Caki2 (cell line): ENCODE data around the gene PWWP2B. TPM values are rescaled to one million over a fixed set of nuclear protein-coding genes. Genes with fewer than 3 reads are reported as not detected.
"Not testable (repeated sequence)": the region's sequence is repeated elsewhere in the genome, so short reads cannot be mapped to it uniquely, and the experiment has no call there.

Experiments
- DNase-seq: peaks from one replicate; pipeline ENCODE4 v3.0.0-alpha.2; 2015; ENCODE audit warnings: low read depth
- in situ Hi-C: cut with HindIII; loops from 2 replicates; pipeline ENCODE4 v1.10.0; 2016; ENCODE audit warnings: low sequenced_read_pairs, low pct_unique_long_range_greater_than_20kb, mixed read lengths
- total RNA-seq: library from RNA; depleted of rRNA; stranded (reverse); fragments of >200 nt; shearing (Covaris generic); gene quantifications from 2 replicates; pipeline ENCODE4 v1.2.3, GENCODE V29; 2014; ENCODE audit warnings: low replicate concordance

Gene PWWP2B
- total RNA-seq, 1 experiment from 2014 or later: 14.8 TPM

DNA sequence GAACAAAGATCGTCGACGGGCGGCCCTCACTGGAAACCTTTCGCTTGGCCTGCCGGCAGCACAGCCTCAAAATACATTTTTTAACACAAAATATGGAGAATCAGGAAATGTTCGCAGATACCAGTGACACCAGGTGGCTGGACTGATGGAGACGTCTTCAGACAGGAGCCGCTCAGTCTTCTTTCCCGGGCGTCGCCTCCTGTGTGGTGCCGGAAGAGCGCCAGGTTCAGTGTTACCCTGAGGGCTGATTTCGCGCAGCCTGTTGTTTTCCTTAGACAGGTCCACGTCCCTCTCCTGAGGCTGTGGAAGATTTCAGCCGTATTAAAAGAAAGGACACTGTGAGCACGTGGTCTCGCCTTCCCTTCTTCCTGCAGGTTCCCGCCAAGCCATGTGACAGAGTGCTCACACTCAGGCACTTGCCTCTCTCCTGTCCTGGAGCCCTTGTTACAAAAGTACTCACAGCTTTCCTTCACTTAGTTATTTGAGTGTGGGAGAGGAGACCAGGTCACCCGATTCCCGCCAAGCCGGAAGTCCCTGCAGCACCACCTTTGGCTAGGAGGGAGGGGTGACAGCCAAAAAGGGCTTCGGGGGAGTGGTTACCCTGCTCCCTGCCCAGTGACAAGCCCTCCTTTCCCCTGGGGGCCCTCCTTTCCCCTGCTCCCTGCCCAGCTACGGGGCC, 21.7 kb upstream of the PWWP2B start:
- DNase-seq: no peak
- in situ Hi-C loops: no loop called here

DNA sequence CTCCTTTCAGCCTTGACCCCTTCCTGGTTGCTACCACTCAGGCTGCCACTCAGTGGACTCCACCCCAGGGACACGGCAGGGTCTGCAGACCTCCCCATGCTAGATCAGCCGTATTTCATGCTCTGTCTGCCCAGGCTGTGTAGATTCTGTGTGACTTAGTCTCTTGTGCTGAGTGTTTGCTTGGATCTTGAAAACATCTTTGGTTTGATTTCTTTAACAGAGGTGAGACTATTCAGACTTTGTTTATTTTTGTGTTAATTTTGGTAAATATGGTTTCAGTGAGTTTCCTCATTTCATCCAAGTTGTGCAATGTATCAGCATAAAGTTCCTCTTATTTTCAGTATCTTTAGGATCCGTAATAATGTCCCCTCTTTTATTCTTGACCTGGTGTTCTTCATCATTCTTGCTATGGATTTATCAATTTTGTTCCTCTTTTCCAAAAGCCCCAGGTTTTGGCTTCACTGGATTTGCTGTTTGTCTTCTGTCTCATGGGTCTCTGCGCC, 21.2 kb upstream of the PWWP2B start:
- no peak for DNase-seq
- in situ Hi-C loops: no loop called here

DNA sequence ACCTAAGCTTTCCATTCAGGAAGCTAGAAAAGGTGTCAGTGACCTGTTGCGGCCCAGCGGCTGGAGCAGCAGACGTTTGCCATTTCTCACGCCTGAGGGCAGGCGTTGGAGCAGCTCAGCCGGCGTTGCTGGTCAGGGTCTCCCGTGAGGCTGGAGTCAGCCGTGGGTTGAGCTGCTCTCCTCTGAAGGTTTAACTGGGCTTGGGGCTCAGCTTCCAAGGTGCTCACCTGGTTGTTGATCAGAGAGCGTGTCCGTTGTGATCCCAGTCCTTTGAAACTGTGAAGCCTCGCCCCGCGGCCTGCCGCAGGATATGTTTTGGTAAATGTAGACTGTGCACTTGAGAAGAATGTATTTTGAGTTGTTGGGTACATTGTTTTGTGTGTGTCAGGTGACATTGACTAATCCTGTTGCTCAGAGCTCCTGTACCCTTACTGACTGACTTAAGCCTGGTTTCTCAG, 20.6 kb upstream of the PWWP2B start:
- DNase-seq: no peak
- in situ Hi-C loops: no loop called here

DNA sequence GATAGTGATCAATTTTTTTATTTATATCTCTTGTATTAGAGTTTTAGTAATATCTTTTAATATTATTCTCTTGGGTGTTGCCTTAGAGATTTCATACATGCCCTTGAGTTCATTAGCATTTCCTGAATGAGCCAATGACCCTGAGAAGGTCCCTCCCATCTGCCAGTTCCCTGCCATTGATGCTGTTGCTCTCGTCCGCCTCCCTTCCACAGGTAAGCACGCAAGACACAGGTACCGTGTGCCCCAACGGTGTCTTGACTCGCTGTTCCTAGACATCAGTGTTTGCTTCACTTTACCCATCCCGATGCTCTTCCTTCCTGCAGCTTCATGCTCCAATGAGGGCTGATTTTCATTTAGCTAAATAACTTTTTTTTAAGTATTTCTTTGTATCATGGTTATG, 19.7 kb upstream of the PWWP2B start:
- in situ Hi-C loops: no loop called here
- DNase-seq: no peak

DNA sequence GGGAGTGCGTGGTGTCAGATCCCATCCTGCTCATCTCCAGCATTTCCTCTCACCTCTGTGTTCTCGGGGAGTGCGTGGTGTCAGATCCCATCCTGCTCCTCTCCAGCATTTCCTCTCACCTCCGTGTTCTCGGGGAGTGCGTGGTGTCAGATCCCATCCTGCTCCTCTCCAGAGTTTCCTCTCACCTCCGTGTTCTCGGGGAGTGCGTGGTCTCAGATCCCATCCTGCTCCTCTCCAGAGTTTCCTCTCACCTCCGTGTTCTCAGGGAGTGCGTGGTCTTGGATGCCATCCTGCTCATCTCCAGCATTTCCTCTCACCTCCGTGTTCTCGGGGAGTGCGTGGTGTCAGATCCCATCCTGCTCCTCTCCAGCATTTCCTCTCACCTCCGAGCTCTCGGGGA, 18.0 kb upstream of the PWWP2B start:
- in situ Hi-C loops: not testable (repeated sequence)

DNA sequence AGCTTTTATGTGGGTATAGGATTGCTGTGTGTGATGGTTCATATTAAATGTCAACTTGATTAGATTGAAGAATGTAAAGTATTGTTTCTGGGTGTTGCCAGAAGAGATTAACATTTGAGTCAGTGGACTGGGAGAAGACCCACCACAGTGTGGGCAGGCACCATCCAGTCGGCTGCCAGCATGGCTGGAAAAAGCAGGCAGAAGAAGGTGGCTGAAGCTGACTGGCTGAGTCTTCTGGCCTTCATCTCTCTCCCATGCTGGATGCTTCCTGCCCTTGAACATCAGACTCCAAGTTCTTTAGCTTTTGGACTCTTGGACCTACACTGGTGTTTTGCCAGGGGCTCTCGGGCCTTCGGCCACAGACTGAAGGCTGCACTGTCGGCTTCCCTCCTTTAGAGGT, 16.0 kb upstream of the PWWP2B start:
- DNase-seq, in situ Hi-C loops: not testable (repeated sequence)

More for the DNA sequence above, 18.0 kb upstream of the PWWP2B start:
- not testable (repeated sequence) for DNase-seq

DNA sequence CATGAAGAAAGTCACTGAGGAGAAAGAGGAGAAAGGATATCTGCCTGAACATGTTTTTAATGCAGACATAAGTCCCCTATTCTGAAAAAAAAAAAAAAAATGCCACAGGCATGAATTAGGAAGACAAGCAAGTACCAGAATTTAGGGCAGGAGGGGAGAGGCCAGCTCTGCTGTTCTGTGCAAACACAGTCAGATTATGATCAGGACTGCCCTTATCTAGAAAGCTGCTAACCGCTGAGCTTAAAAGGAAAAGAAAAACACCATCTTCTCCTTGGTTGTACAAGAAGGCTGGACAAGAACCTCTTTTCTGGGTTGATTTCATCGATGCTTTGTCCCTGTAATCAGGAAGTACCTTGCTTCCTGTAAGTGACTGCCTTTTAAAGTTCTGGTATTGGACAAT, 15.3 kb upstream of the PWWP2B start:
- DNase-seq: no peak
- in situ Hi-C loops: no loop called here

DNA sequence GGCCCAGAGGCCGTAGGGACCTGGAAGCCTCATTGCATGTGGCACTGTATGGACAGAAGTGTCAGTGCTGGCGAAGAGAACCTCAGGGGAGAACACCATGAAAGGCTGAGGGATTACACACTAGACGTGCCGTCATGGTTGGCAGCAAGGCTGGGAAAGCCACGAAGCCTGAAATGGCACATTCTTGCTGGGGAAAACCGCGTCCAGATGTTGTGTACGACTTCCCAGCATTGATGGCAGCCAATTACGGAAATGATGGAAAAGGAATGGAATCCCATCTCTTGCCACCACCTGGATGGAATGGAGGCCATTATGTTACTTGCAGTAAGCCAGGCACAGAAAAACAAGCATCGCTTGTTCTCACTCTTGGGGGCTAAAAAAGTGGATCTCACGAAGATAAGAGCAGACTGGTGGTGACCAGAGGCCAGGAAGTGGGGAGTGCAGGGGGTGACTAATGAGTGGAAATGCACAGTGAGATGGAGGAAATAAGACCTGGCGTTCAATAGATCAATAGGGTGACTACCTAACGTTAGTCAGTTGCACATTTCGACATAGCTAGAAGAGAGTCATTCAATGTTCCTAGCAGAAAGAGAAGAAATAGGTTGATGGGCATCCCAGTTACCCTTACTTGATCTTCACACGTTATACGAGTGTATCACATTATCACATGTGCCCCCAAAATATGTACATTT, 14.6 kb upstream of the PWWP2B start:
- in situ Hi-C loops: no loop called here
- DNase-seq: no peak

DNA sequence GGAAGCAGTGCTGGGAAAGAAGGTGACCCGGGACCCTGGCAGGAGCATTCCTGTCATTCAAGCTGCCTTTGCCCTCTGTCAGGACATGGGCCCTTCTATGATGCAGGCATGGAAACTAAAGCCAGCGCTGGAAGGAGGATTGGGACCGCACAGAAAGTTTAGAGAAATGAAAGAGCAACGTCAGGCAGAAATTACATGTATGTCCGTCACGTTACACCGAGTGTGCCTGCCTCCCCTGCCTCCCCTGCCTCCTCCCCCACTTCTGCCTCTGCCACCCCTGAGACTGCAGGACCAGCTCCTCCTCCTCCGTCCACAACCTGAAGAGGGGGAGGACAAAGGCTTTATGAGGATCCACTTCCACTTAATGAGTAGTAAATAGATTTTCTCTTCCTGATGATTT, 13.9 kb upstream of the PWWP2B start:
- no peak for DNase-seq
- in situ Hi-C loops: no loop called here

DNA sequence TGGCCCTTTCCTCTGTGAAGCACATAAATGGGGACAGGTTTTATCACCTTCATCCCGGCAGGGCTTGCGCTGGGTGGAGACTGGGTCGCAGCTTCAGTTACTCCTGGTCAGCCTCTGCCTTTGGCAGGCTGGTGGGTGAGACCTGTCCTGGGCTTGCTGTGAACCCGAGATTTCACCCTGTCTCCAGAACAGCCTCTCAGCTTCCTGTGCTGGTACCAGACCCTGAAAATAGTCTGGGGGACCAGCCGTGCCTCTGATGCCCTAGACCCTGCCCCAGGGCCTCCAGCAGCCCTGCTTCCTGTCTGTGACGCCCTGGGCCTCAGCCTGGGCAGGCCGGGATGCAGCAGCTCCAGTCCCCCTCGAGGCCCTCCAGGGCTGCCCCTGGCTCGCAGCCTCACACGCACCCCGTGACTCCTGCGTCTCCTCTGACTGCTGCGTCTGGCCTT, 13.2 kb upstream of the PWWP2B start:
- DNase-seq: no peak
- in situ Hi-C loops: no loop called here

DNA sequence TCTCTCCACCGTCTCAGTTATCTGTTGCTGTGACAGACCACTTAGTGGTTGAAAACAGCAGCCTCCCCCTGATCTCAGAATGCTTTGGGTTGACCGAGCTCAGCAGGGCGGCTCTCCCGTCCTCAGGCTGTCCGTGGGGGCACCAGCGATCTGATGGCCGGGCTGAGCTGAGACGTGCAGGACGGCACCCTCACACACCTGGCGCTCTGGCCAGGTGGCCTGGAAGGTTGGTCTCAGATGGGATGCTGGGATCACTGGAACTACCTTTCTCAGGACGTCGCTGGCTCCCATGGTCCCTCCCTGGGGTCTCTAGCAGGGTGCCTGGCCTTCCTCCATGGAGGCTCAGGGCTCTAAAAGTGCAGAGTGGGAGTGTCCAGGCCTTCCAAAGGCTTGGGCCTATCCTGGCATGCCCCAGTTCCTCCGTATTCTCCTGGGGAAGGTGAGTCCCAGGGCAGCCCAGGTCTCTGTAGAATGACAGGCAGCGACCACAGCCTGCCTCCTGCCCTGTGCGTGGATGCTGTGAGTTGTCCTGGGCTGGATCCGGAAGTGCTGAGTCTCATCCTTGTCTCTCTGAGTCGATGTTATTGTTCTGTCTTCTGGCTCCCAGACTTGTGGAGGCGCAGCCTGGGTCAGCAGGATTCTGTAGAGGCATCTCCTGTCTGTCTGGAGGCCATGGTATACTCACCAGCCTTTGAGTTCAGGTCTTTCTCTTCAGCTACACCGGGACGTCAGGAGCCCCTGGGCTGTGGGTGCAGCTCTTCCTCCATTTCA, 12.2 kb upstream of the PWWP2B start:
- in situ Hi-C loops: no loop called here

DNA sequence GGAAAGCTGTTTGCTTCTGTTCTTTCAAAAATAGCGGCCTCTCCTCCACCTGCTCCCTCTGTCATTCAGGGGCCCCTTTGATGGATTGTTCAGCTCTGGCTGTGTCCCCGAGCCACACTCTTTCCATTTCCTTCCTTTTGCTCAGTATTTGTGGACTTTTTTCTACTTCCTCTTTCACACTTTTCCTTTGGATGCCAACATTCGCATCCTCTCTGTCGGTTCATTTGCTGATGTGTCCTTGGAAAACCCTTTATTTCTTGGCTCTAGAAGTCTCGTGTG, 11.7 kb upstream of the PWWP2B start:
- DNase-seq: no peak
- in situ Hi-C loops: no loop called here

More for the DNA sequence above, 12.2 kb upstream of the PWWP2B start:
- DNase-seq: no peak

DNA sequence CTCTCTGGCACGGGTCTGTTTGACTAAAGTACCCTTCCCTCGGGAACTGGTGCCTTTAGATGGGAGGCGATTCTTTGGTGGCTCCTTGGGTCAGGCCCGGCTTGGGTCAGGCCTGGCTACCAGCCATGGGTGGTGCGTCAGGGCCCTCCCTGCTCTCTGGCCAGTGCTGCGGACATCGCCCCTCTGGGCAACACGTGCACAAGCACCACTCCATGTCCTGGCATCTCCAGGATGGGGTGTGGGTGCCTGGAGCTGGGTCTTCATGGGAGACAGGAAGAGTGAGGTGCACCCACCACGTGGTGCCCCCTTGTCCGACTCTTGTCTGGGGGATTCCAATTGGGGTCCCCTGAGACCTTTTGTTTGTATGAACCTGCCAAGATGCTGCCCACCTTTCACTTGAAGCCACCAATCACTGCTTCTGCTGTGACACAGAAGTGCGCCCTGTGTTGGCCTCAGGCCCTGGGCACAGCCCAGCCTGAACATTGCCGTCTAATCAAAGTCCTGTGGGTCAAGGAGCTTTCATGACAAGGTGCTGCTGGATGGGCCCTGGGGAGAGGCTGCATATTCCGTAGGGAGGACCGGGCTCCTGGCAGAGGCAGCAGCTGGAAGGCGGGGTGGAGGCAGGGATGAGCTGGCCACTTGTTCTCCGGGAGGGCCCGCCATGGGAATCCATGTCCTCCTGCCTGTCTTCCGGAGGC, 11.1 kb upstream of the PWWP2B start:
- in situ Hi-C loops: no loop called here
- DNase-seq: no peak

DNA sequence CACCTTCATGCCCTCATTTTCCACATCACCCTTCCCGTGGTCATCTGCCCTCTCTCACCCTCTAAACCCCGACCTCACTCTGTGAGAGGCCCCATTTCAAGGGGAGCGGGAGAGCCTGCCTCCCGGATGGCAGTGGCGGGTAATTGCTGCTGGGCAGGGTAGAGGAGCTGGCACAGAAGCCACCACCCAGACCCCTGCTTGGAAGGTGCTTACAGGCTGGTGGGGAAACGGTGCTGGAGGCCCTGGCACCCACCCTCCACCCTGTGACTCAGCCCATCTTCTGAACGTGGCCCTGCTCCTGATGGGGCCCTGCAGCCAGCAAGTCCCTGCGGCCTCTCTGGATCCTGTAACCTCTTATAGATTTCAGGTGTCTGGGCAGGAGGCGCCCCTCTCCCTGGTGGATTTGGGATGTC, 10.6 kb upstream of the PWWP2B start:
- no peak for DNase-seq
- in situ Hi-C loops: no loop called here

DNA sequence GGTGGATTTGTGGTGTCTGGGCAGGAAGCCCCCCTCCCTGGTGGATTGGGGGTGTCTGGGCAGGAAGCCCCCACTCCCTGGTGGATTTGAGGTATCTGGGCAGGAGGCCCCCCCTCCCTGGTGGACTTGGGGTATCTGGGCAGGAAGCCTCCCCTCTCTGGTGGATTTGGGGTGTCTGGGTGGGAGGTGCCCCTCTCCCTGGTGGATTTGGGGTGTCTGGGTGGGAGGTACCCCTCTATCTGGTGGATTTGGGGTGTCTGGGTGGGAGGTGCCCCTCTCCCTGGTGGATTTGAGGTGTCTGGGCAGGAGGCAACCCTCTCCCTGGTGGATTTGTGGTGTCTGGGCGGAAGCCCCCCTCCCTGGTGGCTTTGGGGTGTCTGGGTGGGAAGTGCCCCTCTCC, 10.1 kb upstream of the PWWP2B start:
- in situ Hi-C loops: not testable (repeated sequence)

DNA sequence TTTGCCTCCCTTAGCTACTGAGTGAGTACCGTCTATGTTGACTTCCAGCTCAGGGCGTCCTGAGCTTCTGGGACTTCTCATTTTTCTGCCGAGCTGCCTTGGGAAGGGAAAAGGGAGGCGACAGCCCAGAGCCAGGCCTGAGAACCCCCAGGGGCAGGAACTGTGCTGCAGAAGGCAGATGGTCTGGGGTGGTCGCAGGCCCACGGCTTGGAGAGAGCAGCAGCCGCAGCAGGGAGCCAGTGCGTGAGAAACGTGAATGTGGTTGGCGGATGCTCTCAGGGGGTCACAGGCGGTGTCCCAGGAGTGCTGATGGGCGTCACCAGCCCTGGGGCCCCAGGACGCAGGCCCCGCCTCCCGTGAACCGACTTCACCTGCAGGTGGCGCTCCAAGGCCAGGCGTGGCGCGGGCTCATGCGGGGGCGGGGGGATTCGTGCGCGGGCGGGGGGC, 9.2 kb upstream of the PWWP2B start:
- in situ Hi-C loops: no loop called here
- peak; percentile 37 for DNase-seq

More for the DNA sequence above, 10.1 kb upstream of the PWWP2B start:
- DNase-seq: not testable (repeated sequence)

DNA sequence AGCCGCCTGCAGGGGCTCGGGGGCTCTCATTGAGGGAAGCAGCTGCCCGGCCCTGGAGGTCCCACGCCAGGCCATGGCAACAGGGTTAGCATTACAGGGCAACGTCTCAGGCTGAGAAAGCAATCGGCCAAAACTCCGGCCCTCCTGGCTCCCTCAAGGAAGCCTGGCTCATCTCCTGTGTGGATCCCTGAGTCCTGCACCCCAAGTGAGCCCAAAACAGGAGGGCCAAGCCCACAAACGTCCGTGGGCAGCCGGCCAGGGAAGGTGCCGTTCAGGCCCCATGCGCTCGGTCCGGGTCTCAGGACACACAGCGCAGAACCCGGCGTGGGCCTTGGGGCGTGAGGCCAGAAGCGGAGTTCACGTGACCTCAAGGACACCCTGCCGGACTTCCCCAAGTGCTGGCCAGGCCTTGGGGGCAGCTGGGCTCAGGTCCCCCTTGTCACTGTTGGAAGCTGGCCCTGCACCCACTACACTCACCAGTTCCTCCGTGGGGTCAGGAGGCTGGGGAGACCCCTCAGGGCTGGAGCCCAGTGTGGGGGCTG, 8.0 kb upstream of the PWWP2B start:
- in situ Hi-C loops: no loop called here
- no peak for DNase-seq

DNA sequence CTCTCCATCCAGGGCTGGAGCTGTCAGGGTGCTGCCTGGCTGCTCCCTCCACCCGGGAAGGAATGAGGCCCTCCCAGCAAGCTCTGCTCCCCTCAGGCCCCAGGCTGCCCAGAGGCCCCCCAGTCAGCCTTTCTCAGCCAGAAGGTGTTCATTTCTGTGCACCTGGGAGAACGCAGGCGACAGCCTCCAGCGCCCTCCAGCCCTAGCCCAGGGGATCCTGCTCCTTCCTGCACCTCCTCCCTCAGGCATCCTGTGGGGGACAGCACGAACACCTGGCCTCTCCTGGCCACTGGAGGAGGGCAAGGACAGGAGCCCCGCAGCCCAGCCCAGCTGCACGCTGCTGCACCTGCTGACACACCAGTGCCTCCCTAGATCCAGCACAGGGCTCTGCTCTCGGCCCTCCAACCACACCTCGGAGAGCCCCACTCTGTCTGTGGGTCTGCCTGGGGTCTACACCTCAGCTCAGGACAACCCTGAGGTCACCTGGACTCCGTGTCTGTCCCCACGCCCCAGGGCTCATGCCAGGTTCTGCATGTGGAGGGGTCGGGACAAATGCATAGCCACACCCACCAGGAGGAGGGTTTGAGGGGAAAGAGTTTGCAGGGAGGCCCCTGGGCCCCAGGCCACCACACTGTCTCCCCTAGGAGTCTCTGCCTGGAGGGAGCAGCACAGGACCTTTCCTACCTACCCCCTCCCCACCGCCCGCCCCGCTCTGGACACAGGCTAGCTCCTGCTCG, 7.4 kb upstream of the PWWP2B start:
- in situ Hi-C loops: no loop called here
- DNase-seq: no peak
